ENCODE data around the gene CASP6. TPM values are rescaled to one million over a fixed set of nuclear protein-coding genes. Genes with fewer than 3 reads are reported as not detected.

CASP6 gene
- total RNA-seq: 10 to 100 TPM in 1 of 2 donors, 1 to 10 TPM in 1; 7.6 to 15.8 TPM
- long read RNA-seq, partial matches to known transcripts: 0 of 4 reads
- long read RNA-seq, other reads (novel, unspliced or antisense): 0 of 4 reads

DNA sequence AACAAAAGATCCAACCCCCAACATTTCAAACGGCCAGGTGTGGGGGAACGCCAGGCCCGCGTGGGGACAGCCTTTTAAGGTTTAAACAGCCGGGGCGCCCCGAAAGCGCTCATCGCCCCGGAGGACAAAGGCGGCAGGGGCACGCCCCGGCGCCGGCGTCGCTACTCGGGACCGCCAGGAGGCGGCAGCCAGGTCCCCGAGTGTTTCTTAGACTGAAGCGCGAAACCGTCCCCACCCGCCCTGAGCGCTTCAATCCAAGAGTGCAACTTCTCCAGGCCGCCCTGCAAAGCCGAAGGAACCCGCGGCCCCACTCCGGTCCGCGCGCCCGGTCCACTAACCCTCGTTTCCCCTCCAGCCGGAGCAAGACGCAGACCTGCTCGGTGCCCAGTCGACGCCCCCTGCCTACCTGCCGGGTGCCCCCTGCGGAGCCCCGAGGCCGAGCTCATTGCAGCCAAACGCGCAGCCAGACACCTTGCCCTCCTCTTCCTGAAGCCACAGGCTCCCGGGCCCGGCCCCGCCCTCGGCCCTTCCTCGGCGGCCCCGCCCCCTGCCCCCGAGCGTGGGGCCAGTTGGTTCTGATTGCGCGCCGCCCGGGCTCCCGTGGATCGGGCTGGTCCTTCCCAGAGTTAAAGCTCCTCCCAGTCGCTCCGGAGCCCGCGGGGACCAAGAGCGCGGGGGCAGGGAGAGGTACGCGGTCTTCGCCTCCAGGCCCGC, at the start of gene CASP6:
TSS of gene CASP6 (minus strand) at position 496 of the 714 bp plus-strand sequence. CDS start at position 446, 50 bp downstream.
- intact Hi-C loops (cut with DNase I): loop anchor here in 1 of 2 donors (5.0 to 10.0 kb wide), 2 partner anchors 112 to 274 kb away; partner anchors contain the start of gene GAR1
- ATAC-seq: peak; percentile 96 to 98

DNA sequence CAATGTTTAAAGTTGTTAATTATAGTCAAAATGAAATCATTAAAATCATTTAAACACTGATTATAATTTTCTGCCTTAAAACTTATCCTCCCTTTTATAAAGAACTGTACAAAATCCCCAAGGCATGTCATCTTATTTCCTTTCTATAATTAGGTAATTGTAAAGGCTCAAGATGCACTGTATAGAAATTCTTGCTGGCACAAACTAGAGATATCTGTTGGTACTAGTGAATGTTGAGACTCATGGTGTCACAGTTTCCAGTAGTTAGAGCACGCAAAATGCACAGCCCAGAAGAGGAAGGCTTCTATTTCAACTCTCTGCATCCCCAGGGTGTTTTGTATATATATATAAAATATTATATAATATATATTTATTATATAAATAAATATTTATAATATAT, 49.3 kb upstream of the CASP6 start:
- DNase-seq (no peak), ATAC-seq (no peak)
- intact Hi-C loops (cut with DNase I): no loop called here

More for the DNA sequence above, at the start of gene CASP6:
- peak; percentile 89 for DNase-seq

DNA sequence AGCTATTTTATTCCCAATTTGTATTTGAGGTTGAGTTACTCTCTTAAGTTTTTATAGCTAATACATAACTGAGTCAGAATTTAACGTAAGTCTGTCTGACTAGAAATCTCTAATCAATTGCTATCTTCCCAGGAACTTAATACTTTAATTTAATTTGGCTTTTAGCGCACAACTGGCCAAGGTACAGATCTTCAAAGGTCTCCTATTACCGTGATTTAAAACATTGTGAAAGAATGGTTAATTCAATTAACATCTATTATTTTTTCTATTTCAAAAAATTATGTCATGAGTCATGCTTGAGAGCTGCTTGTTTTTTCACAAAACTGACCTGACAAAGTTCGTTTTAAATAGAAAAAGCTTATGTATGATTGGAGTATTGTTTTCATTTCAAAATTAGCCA, 48.6 kb upstream of the CASP6 start:
- ATAC-seq (no peak), DNase-seq (no peak)
- intact Hi-C loops (cut with DNase I): no loop called here

DNA sequence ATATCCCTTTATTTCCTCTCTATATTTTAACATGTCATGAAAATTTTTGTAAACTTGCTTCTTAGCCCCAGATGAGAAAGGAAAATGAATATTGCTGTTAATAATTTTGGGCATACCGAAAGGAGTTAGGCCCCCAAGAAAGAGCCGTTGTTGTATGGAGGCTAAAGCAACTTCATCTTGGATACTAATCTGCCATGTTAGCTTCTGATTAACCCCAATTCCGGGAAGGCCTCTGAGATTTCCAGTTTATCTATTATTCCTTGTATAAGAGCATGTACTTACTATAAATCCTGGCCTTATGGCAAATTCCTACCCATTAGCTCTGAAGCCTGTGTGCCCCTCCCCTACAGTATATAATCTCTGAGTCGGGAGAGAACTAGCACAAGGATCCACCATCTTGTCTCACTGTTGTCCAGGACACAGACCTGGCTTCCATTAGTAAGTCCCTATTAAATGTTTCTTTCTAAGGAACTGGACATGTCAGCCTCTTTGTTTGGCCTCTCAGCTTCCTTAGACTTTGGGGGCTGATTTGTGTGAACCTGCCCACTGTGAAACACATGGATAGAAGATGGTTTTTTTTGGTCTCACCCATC, 47.5 kb upstream of the CASP6 start:
- intact Hi-C loops (cut with DNase I): no loop called here
- no peak for ATAC-seq
- no peak for DNase-seq

DNA sequence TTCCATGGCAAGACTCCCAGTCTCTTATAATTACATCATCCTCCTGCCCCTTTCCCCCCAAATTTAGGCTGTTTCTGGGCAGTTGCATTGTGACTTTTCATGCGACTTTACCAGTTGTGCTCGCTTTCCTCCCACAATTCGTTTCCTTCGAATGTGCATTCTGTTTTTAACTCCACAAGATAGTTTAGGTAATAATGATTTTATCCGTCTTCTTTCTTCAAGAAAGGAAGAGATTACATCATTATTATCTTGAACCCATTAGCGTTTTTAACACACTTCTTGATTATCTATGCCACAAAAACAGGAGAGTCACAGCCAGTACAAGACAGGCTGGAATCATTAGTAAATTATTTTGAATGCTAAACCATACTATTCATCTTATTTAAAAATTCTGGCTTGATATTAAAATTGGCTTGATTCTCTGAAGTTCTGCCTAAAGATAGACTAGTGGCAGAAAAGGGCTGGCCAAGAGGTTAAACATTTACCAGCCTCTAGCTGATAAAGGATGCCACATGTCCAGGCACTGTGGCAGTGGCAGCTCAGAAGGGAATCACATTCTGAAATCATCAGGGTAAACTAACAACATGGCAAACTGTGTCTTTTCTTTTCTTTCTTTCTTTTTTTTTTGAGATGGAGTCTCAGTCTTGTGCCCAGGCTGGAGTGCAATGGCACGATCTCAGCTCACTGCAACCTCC, 46.3 kb upstream of the CASP6 start:
- ATAC-seq (no peak), DNase-seq (no peak)
- intact Hi-C loops (cut with DNase I): no loop called here

DNA sequence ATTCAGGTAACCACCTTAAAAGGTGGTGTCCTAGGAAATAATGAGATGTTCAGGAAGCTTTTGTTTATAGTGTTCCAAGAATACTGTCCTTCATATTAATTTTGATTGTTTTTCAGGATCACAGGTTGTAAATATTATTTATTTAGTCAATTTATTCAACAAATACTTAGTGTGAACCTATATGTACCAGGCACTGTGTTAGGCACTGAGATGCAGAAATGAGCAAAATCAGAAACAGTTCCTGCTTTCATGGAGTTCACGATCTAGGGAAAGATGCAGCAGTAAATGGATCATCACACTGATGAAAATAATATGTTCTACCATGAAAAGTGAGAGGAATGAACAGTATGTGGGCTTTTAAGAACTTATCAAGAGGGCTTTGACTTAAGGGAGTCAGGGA, 44.9 kb upstream of the CASP6 start:
- no peak for ATAC-seq
- no peak for DNase-seq
- intact Hi-C loops (cut with DNase I): no loop called here

DNA sequence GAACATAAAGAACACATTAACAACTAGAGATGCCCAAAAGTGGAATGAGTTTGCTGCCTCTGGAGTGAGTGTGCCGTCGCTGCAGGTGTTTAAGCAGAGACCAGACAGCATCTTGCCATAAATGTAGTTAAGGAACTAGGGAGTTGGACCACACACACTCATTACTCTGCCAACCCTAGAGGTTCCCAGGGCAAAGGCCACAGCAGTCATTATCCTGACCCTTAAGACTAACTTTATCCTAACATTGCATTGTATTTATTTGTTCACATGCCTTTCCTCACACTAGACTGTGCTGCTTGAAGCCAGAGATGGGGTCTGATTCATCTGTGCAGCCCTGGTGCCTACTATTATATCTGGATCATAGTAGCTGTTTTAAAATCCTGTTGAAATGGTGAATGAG, 43.5 kb upstream of the CASP6 start:
- no peak for DNase-seq
- intact Hi-C loops (cut with DNase I): no loop called here
- no peak for ATAC-seq

DNA sequence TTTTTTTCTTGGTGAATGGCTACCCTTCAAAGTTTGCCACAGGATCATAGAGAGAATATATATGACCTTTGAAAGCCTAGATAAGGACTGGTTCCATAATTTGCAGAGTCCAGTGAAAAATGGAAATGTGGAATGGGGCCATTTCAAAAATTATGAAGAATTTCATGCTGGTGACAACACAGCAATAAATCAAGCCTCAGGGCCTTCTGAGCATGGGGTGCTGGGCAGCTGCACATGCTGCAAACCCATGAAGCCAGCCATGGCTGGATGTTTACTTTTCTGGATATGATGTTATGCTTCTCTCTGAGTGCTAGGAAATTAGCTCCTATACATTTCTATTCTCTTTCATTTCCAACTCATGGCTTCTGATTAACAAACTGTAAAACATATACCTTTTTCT, 42.6 kb upstream of the CASP6 start:
- DNase-seq (no peak), ATAC-seq (no peak)
- intact Hi-C loops (cut with DNase I): no loop called here

DNA sequence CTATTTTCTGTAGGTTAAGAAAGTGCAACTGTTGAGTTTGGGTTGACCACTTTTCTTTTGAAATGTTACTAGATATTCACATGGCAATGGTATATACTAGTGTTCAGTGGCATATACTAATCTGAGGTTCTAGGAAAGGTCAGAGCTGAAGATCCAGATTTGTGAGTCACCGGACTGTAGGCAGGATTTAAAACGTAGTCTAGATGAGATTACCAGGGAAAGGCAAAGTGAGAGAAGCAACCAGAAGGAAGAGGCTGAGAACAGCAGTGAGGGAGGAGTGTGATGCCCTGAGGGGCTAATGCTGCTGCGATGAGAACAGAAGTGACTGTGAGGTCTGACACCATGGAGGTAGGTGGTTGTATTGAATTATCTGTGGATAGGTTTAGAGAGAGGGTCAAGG, 36.3 kb upstream of the CASP6 start:
- intact Hi-C loops (cut with DNase I): no loop called here
- DNase-seq (no peak), ATAC-seq (peak in 1 of 2 donors; percentile 10)

DNA sequence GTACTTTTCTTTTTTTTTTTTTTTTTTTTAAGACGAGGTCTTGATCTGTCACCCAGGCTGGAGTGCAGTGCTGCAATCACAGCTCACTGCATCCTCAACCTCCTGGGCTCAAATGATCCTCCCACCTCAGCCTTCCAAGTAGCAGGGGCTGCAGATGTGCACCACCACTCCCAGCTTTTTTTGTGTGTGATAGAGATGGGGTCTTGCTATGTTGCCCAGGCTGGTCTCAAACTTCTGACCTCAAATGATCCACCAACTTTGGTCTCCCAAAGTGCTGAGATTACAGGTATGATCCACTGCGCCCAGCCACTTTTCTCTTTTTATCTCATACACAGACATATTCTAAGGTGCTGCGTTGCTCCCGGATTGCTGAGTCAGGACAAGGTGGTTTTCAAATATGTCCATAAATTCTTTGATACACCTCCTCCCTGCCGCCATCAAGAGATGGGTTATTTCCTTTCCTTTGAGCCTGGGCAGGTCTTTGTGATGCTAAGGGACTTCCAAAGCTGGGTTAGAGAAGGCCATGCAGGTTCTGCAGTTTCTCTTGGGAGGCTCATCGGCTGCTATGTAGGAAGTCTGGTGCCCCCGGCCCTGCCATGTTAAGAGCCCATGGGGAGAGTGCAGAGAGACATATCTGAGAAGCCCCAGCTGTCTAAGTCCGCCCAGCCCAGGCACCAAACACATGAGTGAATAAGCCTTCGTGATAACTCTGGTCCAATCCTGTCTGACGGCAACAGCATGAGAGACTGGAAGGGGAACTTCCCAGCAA, 35.0 kb upstream of the CASP6 start:
- no peak for ATAC-seq
- DNase-seq: no peak
- intact Hi-C loops (cut with DNase I): no loop called here

DNA sequence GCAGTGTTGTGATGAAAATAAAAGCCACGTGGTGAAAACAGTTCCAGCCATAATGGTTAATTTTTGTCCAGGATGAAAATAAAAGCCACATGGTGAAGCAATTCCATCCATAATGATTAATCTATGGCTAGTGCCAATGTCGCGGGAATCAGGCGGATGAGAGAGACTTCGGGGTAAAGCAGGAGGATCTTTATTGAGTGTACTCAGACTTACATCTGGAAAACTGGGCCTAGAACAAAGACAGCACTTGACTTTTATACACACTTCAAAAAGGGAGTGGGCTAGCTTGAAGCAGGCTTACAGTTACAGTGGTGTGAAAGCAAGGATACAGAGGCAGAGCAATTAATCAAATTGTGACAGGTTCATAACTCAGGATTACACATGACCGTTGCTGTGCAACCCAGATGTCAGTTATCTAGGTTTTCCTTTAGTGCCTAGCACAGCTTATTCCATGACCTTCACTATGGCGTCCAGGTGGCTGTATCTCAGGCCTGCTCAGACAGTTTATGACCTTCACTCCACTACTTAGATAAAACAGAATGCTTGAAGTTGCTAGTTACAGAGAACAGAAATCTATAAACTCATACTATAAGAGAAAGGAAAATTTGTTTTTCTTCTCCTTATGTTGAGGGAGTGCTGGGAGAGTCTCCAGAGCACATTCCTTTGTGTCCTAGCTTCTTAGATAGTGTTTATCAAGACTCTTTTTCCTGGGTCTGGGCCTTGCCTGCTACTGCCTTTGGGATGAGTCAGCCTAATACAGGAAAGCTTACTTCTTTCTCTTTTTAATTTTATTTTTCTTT, 32.5 kb upstream of the CASP6 start:
- intact Hi-C loops (cut with DNase I): no loop called here
- ATAC-seq (peak in 1 of 2 donors; percentile 82), DNase-seq (no peak)

DNA sequence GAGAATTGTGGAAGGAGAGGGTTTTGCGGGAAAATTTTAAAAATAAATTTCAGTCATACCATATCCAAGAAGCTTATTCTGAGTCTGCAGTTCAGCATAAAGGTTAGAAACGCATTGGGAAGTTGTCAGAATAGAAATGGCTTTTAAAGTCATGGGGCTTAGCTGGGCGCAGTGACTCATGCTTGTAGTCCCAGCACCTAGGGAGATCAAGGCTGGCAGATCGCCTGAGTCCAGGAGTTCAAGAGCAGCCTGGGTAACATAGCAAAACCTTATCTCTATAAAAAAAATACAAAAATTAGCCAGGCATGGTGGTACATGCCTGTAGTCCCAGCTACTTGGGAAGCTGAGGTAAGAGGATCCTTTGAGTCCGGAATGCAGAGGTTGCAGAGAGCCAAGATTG, 30.5 kb upstream of the CASP6 start:
- no peak for DNase-seq
- no peak for ATAC-seq
- intact Hi-C loops (cut with DNase I): no loop called here

DNA sequence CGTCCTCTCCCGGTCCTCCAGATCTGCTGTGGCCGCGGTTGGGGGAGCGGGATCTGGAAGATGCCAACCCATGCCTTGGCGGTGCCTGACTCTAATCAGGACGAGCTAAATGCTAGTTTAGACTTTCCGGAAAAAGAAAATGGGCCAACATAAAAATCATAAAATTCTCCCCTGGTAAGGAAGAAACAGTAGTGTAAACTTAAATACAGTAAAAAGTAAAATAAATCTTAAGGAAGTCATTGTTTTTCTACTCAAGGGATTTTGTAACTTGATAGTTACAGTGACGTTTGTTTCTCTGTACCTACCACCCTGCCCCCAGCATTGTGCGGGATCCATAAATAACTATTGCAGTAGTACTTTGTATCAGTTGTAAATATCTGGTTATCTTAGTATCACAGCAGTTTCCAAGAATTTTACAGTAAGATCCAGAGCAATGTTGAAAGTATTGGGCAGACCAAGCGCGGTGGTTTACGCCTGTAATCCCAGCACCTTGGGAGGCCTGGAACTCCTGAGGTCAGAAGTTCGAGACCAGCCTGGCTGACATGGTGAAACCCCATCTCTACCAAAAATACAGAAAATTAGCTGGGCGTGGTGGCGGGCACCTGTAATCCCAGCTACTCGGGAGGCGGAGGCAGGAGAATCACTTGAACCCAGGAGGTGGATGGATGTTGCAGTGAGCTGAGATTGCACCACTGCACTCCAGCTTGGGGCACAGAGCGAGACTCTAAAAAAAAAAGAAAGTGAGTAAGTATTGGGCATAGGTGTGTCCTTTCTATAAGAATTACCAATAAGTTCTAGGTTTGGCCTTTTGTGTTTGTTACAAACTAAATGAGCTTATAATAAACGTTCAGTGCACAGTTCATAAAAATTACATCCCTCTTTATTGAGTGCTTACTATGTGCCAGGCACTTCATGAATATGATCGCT, 27.6 kb upstream of the CASP6 start:
- ATAC-seq: no peak
- intact Hi-C loops (cut with DNase I): no loop called here
- no peak for DNase-seq

DNA sequence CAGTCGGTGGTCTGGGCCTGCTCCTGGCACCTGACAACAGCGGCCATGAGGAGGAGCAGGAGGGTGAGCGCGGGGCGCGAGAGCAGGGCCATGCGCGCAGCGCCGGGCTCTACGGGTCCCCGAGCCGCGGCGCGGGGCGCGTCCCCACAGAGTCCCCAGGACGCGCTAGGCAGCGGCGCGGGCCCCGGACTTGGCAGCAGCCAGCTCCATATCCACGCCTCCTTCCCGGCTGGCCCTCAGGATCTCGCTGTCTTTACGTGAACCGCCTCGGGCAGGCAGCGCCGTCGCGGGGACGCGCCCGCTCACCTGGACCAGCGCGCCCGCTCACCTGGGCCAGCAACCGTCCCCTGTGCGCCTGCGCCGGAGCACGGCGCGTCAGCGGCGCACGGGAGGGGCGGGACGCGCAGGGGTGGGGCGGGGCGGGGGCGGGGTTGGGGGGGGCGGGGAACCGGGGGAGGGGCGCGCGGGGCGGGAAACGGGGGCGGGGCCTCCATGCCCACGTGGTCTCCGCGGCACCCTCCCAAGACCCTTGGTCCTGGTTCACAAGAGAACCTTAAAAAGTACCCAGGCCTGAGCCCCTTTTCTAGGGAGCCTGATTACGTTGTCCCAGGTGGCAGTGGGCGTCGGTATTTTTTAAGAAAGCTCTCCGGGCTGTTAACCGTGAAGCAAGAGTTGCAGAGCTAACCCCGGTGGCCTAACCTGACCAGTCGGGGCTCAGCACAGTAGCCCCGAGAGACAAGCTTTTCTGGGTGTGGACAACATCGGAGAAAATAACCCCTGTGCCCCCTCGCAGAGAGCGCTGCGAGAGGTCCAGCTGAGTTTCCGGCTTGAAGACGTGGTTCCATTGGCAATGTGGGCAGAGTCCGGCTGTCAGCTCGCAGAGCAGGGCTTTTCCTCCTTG, 26.7 kb upstream of the CASP6 start, which contains the start of gene PLA2G12A:
TSS of gene PLA2G12A (minus strand) at position 353 of the 901 bp plus-strand sequence. CDS start at position 92, 261 bp downstream.
- peak; percentile 62 for DNase-seq
- peak; percentile 96 to 97 for ATAC-seq
- intact Hi-C loops (cut with DNase I): no loop called here

DNA sequence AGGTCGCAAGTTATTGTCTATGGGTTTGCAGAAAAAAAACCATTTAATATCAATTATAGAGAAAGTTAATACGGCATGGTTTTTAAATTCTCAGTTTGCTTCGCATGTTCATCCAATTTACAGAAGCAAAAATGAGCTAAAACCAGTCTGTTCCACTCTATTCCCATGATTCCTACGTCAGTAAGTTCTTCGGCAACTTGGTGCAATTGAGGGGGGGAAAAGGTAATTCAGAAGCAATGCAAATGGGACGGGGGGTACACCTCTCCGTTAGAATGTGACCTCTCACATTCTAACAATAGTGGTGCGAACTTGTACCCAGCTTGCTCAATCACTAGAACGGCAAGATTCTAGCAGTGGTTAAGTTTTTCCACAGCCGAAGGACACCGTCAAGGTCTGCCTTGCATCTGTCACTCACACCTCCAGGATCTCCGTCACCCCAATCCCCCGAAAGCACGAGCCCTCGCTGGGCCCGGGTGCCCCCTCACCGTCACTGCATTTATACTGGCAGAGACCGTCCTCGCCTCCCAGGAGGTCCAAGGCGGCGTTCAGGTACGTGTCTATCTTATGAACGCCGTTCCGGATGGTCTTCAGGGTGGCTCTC, 26.0 kb upstream of the CASP6 start:
- intact Hi-C loops (cut with DNase I): no loop called here
- peak; percentile 31 for DNase-seq
- ATAC-seq: peak in 1 of 2 donors; percentile 16

DNA sequence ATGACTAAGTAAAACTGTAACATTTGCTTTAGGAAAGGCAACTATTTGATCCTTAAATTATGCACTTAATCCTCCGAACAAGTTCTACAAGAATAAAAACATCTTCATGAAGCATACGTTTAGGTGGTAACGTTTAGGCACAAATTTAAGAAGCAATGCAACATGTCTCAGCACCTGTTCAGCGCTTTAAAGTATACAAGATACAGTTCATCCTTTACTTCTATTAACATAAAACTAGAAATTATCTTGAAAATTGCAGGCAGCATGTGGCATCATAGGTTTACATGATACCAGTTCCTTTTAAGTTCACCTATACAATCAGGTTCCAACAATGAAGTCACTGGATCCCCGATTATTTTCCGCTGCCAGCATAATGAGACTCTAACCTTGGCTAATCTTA, 25.1 kb upstream of the CASP6 start:
- intact Hi-C loops (cut with DNase I): no loop called here
- ATAC-seq (no peak), DNase-seq (no peak)

Data from left cardiac atrium (tissue), 4 donors.